ENCODE results near the gene PGM2. TPM values are rescaled to one million over a fixed set of nuclear protein-coding genes. Genes with fewer than 3 reads are reported as not detected.
"Not testable (repeated sequence)": the region's sequence is repeated elsewhere in the genome, so short reads cannot be mapped to it uniquely, and the experiment has no call there.

Gene PGM2
- 10 to 100 TPM; 20.3 to 24.2 TPM for total RNA-seq
- long read RNA-seq, donor 1, partial matches to known transcripts = 1 of 4 reads
- long read RNA-seq, donor 1, other reads (novel, unspliced or antisense) = 1 of 4 reads
- long read RNA-seq, donor 2, transcript PGM2-201 (14 exons, 3,264 nt) = major isoform, 23 of 33 reads
- long read RNA-seq, donor 2, partial matches to known transcripts = 5 of 33 reads
- long read RNA-seq, donor 2, other reads (novel, unspliced or antisense) = 5 of 33 reads

DNA sequence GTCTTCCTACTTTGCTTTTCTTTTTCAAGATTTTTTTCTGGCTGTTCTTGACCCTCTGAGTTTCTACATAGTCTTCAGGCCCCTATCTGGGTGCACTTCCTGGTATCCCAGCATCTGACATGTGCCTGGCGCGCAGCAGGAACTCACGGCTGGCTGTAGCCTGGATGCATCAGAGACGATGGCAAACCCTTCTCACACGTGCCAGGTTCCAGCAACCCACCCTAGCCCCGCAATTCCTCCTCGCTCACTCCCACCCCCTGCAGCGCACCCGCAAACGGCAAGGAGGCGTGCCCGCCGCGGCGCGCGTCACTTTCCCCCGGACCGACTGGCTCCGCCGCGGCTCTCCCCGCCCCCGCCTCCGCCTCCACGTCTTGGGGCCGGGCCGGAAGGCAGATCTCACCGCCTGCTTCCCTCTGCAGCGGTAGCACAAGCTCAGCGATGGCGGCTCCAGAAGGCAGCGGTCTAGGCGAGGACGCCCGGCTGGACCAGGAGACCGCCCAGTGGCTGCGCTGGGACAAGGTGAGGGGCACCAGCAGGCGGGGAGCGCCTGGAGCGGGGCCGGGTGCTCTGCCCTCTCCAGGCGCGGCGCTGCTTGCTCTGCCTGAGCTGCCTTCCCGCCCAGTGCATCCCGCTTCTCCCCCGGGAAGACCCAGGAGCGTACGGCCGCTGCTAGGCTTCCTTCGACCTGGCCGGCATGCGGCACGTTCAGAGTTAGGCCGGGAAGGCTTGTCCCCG, at the start of gene PGM2:
PGM2 (plus strand) TSS at position 392 of the 735 bp plus-strand sequence; CDS start at position 439, 47 bp downstream.
- intact Hi-C loops (cut with DNase I) = loop anchor here in 1 of 2 donors (10.0 kb wide), 1 partner anchor 68 kb away; the partner anchor contains the start of gene TBC1D1
- DNase-seq (ENCODE audit: low spot score) = peak; percentile 97

DNA sequence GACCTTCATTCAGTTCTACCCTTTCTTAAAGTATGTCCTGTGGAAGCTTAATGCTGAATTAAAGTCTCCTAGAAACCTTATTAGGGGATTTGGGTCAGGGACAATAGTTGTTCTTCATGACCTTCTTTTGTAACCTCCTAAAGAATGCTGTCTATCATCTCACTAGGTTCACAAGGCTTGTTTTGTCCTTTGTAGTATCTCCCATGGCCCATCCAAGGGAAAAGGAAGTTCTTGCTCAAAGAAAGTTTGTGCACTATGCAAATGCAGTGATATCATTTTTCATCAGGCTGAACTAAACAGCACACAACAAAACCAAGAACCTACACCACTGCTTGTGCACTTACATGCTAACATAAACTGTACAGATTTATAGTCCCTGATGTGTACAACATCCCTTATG, 46.6 kb upstream of the PGM2 start:
- intact Hi-C loops (cut with DNase I) = no loop called here
- DNase-seq (ENCODE audit: low spot score) = no peak

DNA sequence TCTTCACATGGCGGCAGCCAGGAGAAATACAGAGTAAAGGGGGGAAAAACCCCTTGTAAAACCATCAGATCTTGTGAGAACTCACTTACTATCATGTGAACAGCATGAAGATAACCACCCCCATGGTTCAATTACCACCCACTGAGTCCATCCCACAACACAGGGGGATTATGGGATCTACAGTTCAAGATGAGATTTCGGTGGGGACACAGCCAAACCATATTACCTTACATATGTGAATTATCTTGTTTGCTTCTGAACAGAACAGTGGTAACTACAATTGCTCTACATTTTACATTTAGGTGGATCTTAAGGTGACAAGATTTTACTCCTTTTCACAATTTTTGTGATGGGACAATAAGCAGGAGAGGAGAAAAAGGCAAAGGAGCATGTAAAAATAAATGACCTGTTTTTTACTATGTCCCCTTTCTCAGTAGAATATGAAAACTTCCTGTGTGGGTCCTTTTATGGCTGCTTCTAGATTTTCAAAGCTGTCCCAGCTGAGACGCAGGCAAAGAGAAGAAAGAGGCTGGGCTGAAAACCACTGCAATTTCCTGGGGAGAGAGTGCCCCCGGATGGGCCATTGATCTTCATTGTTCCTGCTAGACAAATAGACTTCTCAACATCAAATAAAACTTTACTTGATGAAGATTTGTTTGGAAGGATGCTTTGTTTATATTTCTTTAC, 45.9 kb upstream of the PGM2 start:
- no peak for DNase-seq (ENCODE audit: low spot score)
- intact Hi-C loops (cut with DNase I) = no loop called here

DNA sequence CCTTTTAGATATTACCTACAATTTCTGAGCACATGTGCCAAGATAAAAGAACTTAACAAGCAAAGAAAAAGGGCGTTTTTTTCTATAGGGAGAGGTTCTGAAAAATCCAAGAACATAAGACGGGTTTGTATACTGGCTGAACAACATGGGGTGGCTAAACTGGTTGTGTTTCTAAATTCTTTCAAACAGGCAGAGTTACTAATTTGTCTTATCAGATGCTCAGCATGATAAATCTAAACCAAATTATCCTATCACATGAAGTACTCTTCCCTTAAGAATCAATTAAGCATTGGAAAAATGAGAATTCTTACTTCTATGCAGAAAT, 45.4 kb upstream of the PGM2 start:
- DNase-seq (ENCODE audit: low spot score) = no peak
- intact Hi-C loops (cut with DNase I) = no loop called here

DNA sequence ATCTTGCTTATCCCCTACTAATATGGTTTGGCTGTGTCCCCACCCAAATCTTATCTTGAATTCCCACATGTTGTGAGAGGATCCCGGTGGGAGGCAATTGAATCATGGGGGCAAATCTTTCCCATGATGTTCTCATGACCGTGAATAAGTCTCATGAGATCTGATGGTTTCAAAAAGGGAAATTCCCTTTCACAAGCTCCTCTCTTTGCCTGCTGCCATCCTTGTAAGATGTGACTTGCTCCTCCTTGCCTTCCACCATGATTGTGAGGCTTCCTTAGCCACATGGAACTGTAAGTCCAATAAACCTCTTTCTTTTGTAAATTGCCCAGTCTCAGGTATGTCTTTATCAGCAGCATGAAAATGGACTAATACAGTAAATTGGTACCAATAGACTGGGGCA, 40.2 kb upstream of the PGM2 start:
- intact Hi-C loops (cut with DNase I); DNase-seq (ENCODE audit: low spot score): not testable (repeated sequence)

- intact Hi-C loops (cut with DNase I); DNase-seq (ENCODE audit: low spot score): not testable (repeated sequence)
These were observed 38.5 kb upstream of the PGM2 start for GRCh38 chr4:37787883-37788460.

- intact Hi-C loops (cut with DNase I) = no loop called here
- DNase-seq (ENCODE audit: low spot score) = no peak
These were observed 37.7 kb upstream of the PGM2 start for GRCh38 chr4:37788819-37789218.

GRCh38 chr4:37792241-37792640, 34.2 kb upstream of the PGM2 start:
- intact Hi-C loops (cut with DNase I) = no loop called here

DNA sequence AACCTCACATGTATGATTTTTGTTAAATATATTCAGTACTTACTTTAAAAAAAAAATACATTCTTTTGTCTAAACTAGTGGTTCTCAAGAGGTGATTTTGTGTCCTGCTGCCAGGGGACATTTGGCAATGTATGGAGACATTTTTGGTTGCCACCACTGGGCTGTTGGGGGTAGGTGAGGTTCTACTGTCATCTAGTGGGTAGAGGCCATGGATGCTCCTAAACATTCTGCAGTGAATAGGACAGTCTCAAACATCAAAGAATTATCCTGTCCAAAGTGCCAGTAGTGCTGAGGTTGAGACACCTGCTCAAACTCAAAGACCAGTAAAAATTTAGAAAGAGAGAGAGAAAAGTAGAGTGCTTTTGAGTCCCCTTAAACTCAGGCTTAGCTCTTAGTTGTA, 32.9 kb upstream of the PGM2 start:
- intact Hi-C loops (cut with DNase I) = no loop called here
- no peak for DNase-seq (ENCODE audit: low spot score)

More at GRCh38 chr4:37792241-37792640, 34.2 kb upstream of the PGM2 start:
- DNase-seq (ENCODE audit: low spot score) = no peak

- intact Hi-C loops (cut with DNase I) = no loop called here
- no peak for DNase-seq (ENCODE audit: low spot score)
These were observed 32.4 kb upstream of the PGM2 start for GRCh38 chr4:37794056-37794455.

DNA sequence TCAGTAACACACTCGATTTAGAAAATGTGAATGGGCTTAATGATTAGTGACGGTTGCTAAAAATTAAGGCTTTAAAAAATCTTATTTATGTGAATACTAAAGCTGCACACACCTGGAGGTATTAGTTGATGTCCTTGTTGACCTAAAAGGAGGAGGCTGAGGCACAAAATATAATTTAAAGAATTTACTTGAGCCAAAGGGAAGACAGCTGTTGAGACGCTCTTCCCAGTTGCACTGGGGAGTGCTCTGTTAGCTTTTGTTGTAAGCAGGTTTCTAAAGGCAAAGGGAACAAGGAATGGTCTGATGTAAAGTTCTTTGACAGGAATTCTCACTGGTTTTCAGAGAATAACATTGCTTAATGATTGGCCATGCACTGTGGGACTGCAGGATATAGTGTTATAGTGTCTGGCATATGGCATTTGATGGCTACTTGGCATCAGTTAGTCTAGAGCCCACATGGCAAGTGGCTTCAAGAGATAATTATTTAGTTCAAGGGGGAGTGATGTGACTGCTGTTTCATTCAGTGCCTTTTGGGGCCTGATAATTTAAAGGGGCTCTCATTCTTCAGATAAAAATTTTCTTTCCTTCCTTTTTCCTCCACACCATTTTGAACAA, 30.8 kb upstream of the PGM2 start:
- intact Hi-C loops (cut with DNase I) = loop anchor here in 1 of 2 donors (5.0 kb wide), 1 partner anchor 193 kb away; no protein-coding TSS in a partner anchor
- no peak for DNase-seq (ENCODE audit: low spot score)

DNA sequence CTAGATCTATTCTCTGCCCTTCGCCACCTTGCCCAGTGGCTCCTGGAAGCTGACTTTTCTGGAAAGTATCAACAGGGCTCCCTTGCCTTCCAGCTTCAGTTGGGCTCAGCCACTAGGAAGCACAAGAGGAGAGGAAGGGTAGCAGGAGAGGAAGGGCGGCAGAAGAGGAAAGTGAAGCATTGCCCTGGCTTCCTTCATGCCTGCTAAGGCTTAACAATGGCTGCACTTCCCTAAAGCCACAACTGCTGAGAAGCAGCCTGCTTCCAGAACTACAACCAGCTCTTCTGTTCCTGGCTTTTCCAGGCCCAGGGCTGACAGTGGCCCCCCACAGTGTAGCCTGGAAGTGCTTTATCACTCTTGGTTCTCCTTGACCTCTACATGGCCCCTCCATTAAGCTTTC, 29.1 kb upstream of the PGM2 start:
- intact Hi-C loops (cut with DNase I) = loop anchor here in 1 of 2 donors (5.0 kb wide), 1 partner anchor 195 kb away; no protein-coding TSS in a partner anchor
- DNase-seq (ENCODE audit: low spot score) = no peak

DNA sequence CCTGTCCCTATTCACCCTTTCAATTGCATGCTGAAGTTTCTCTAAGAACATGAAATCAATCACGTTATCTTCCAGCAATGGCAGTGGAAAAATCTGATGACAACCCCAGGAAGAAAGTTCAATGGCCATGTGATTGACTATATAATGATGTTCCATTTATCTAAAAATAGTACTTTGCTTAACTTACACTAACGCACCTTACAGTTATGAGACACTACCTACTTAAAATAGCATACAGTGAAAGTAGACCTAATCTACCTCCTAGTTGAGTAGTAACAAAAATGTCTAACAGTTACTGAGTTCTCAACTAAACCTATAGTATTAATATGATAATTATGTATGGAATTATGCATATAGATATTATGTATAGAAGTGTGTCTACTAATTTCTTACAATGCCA, 28.6 kb upstream of the PGM2 start:
- intact Hi-C loops (cut with DNase I) = loop anchor here in 1 of 2 donors (5.0 kb wide), 1 partner anchor 196 kb away; no protein-coding TSS in a partner anchor
- no peak for DNase-seq (ENCODE audit: low spot score)

DNA sequence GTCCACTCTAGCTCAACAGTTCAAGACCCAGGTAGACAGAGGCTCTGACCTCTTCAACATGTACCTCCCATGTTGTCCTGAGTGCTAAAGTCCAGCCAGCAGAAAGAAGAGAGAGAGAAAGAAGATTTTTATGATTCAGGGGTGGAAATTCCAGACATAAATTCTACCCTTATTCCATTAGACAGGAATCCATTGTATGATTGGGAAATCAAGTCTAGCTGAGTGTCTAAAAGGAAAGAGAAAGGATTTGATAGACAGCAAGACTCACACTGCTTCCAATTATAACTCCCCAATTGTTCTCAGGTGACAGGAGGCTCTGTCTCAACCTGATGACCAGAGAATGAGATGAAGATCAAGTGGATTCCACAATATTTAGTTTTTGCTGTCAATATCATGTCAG, 27.9 kb upstream of the PGM2 start:
- DNase-seq (ENCODE audit: low spot score) = no peak
- intact Hi-C loops (cut with DNase I) = loop anchor here in 1 of 2 donors (5.0 kb wide), 1 partner anchor 196 kb away; no protein-coding TSS in a partner anchor

DNA sequence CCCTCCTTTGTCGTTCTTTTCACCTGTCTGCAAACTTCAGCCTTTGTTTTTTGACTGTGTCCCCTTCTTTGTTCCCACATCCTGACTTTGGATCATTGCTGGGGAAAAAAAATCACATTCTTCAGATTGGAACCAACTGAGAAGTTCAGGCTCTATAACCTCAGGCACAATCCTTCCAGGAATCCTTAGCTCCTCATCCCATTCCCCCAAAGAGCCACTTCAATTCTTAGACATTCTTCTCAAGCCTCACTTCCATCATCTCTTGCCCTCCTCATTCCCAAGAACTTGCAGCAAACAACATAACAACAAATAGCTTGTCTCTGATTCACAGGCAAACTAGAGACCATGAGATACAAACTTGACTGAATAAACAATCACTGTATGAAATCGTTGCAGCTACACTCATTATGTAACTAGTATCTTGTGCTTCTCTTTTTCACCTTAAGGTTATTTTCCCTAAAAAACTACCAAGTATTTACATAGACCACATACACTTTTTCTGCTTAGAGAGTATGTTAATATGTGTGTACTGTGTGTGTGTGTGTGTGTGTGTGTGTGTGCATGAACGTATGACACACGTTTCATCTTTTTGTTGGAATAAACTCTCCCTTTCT, 26.4 kb upstream of the PGM2 start:
- intact Hi-C loops (cut with DNase I) = loop anchor here (5.0 kb wide), 2 partner anchors 198 to 237 kb away; no protein-coding TSS in a partner anchor
- DNase-seq (ENCODE audit: low spot score) = no peak

DNA sequence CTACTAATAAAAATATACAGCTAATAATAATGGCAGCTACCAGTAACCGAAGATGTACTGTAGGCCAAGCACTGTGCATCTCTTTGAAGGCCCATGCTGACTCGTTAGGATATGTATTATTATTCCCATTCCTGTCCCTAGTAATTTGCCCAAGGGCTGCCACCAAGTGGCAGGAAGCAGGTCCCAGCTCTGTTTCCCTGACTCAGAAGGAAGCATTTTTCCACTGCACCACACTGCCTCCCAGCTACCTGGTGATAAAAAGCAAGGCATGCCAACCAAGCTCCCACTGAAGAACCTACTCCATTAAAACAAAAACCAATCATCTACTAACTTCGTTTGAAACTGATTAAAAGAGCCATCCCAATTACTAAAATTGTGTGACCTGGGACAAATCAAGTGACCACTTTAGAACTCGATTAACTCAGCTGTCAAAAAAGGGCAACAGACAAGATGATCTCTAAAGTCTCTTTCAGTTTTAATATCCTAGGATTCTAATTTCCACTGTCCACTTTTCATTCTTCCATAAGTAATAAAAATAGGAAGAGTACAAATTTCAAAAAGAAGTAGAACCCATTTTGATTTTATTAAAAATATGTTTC, 24.3 kb upstream of the PGM2 start:
- DNase-seq (ENCODE audit: low spot score) = no peak
- intact Hi-C loops (cut with DNase I) = loop anchor here (5.0 kb wide), 2 partner anchors 200 to 235 kb away; no protein-coding TSS in a partner anchor

GRCh38 chr4:37803348-37803973, 23.0 kb upstream of the PGM2 start:
- no peak for DNase-seq (ENCODE audit: low spot score)
- intact Hi-C loops (cut with DNase I) = loop anchor here (5.0 kb wide), 2 partner anchors 201 to 234 kb away; no protein-coding TSS in a partner anchor

DNA sequence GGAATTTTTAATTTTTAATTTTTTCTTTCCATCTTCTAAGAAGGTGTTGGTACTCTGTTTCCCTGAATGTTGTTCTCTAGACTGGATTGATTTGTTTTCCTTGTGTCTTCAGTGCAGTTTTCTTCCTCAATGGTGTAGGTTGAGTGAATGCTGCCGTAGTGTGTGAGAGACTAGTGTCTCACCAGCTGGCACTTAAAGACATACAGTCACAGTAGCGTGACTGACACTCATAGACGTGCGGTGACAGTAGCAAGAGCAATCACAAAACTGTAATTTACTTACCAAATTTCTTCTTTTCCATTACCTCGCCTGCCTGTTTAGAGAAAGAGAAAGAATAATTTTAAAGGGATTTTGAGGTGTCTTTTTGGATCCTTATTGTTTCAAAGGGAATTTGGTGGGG, 21.4 kb upstream of the PGM2 start:
- intact Hi-C loops (cut with DNase I) = no loop called here
- DNase-seq (ENCODE audit: low spot score) = no peak

Measured in posterior vena cava (tissue), 2 donors.